ENCODE measurements around the gene PNPLA7. TPM values are rescaled to one million over a fixed set of nuclear protein-coding genes. Genes with fewer than 3 reads are reported as not detected.
"Not testable (repeated sequence)": the region's sequence is repeated elsewhere in the genome, so short reads cannot be mapped to it uniquely, and the experiment has no call there.

PNPLA7 gene
- total and polyA plus RNA-seq, 10 donors = 5.1 to 22.7 (median 10.7) TPM

GRCh38 chr9:137569609-137570203, 19.5 kb upstream of the PNPLA7 start:
- Histone ChIP-seq H3K36me3 (peaks cover 0 to 53% (median 31%) of the 10 kb centered on the region in 6 donors), H3K27me3 (replicated peaks in 1 of 7) (no peaks in the 10 kb centered on the region), H3K9me3 (peaks cover 0 to 3% (median 0%) of the 10 kb centered on the region in 8 donors), H3K27ac (no peak overlapping the region), H3K4me1 (peaks cover 0 to under 1% (median 0%) of the 10 kb centered on the region in 6 donors), H3K4me3 (no peak overlapping the region)
- DNase-seq = no peak
- 94 to 98% (median 97%) methylated on average over 5 of the region's 5 CpGs for WGBS, 5 donors
- intact Hi-C loops (cut with DNase I; ENCODE audit: low total_unique reads) = no loop called here
- TF ChIP-seq POLR2A (IDR thresholded peaks at IDR 0.05) = no peak
- TF ChIP-seq POLR2AphosphoS5 (IDR thresholded peaks at IDR 0.05) = no peak
- TF ChIP-seq CTCF (IDR thresholded peaks at IDR 0.05 in 8 of 11, conservative IDR thresholded peaks at IDR 0.05 in 3 of 11) = no peak

- 72 to 83% (median 77%) methylated on average over 5 of the region's 5 CpGs for WGBS, 5 donors
- intact Hi-C loops (cut with DNase I; ENCODE audit: low total_unique reads); H3K4me3 ChIP-seq: not testable (repeated sequence)
Observed at GRCh38 chr9:137568445-137568844, 18.2 kb upstream of the PNPLA7 start.

GRCh38 chr9:137564817-137565411, 14.7 kb upstream of the PNPLA7 start:
- peaks cover 0 to 4% (median 0%) of the 10 kb centered on the region in 6 donors for H3K4me1 ChIP-seq
- no peak overlapping the region for H3K27ac ChIP-seq
- intact Hi-C loops (cut with DNase I; ENCODE audit: low total_unique reads) = no loop called here
- no peak overlapping the region for H3K4me3 ChIP-seq
- H3K27me3 ChIP-seq (replicated peaks in 1 of 7) = no peaks in the 10 kb centered on the region
- peak; percentile 45 for DNase-seq
- H3K9me3 ChIP-seq = peaks cover 0 to 4% (median 0%) of the 10 kb centered on the region in 8 donors
- 75 to 80% (median 79%) methylated on average over 15 to 18 of the region's 18 CpGs for WGBS, 5 donors
- TF ChIP-seq POLR2A (IDR thresholded peaks at IDR 0.05) = no peak
- peak in 1 of 3 donors; percentile 23 for TF ChIP-seq POLR2AphosphoS5 (IDR thresholded peaks at IDR 0.05)
- H3K36me3 ChIP-seq = peaks cover 0 to 50% (median 34%) of the 10 kb centered on the region in 6 donors

More at GRCh38 chr9:137568445-137568844, 18.2 kb upstream of the PNPLA7 start:
- H3K27me3 ChIP-seq (replicated peaks in 1 of 7); H3K4me1 ChIP-seq; H3K27ac ChIP-seq; H3K9me3 ChIP-seq; DNase-seq: not testable (repeated sequence)
- peaks cover 0 to 53% (median 31%) of the 10 kb centered on the region in 6 donors for H3K36me3 ChIP-seq

- Histone ChIP-seq H3K4me1 (peaks cover 0 to 4% (median 0%) of the 10 kb centered on the region in 6 donors), H3K36me3 (peaks cover 0 to 58% (median 38%) of the 10 kb centered on the region in 6 donors), H3K9me3 (peaks cover 0 to 4% (median 0%) of the 10 kb centered on the region in 8 donors), H3K27me3 (replicated peaks in 1 of 7) (no peaks in the 10 kb centered on the region), H3K4me3 (no peak overlapping the region), H3K27ac (no peak overlapping the region)
- TF ChIP-seq POLR2A (IDR thresholded peaks at IDR 0.05) (no peak), POLR2AphosphoS5 (IDR thresholded peaks at IDR 0.05) (peak in 1 of 3 donors; percentile 3)
- intact Hi-C loops (cut with DNase I; ENCODE audit: low total_unique reads) = no loop called here
- 89 to 95% (median 94%) methylated on average over 10 of the region's 10 CpGs for WGBS, 5 donors
- DNase-seq = no peak
Observed at GRCh38 chr9:137564134-137564533, 13.9 kb upstream of the PNPLA7 start.

GRCh38 chr9:137558127-137558526, 7.9 kb upstream of the PNPLA7 start:
- DNase-seq = no peak
- no peak overlapping the region for H3K27ac ChIP-seq
- intact Hi-C loops (cut with DNase I; ENCODE audit: low total_unique reads) = no loop called here
- peaks cover 0 to 4% (median 0%) of the 10 kb centered on the region in 6 donors for H3K4me1 ChIP-seq
- TF ChIP-seq CTCF (IDR thresholded peaks at IDR 0.05 in 8 of 11, conservative IDR thresholded peaks at IDR 0.05 in 3 of 11) (no peak), POLR2AphosphoS5 (IDR thresholded peaks at IDR 0.05) (no peak), POLR2A (IDR thresholded peaks at IDR 0.05) (no peak)
- peaks cover 0 to 96% (median 59%) of the 10 kb centered on the region in 6 donors for H3K36me3 ChIP-seq
- no peak overlapping the region for H3K4me3 ChIP-seq
- no peaks in the 10 kb centered on the region for H3K9me3 ChIP-seq
- WGBS, 5 donors = 93 to 99% (median 94%) methylated on average over 4 of the region's 4 CpGs
- no peaks in the 10 kb centered on the region for H3K27me3 ChIP-seq (replicated peaks in 1 of 7)

All from spleen (tissue), 11 donors.